HG03378 (cell line): ENCODE data around the gene STK10.
"Not testable (repeated sequence)": the region's sequence is repeated elsewhere in the genome, so short reads cannot be mapped to it uniquely, and the experiment has no call there.

ENCODE experiments used
- ATAC-seq: cut with Tn5 transposase; IDR thresholded peaks from one replicate; pipeline ENCODE4 v1.9.1; 2021; ENCODE audit warnings: mild to moderate bottlenecking, moderate library complexity; ENCODE audit not compliant: unreplicated experiment

STK10 gene

DNA sequence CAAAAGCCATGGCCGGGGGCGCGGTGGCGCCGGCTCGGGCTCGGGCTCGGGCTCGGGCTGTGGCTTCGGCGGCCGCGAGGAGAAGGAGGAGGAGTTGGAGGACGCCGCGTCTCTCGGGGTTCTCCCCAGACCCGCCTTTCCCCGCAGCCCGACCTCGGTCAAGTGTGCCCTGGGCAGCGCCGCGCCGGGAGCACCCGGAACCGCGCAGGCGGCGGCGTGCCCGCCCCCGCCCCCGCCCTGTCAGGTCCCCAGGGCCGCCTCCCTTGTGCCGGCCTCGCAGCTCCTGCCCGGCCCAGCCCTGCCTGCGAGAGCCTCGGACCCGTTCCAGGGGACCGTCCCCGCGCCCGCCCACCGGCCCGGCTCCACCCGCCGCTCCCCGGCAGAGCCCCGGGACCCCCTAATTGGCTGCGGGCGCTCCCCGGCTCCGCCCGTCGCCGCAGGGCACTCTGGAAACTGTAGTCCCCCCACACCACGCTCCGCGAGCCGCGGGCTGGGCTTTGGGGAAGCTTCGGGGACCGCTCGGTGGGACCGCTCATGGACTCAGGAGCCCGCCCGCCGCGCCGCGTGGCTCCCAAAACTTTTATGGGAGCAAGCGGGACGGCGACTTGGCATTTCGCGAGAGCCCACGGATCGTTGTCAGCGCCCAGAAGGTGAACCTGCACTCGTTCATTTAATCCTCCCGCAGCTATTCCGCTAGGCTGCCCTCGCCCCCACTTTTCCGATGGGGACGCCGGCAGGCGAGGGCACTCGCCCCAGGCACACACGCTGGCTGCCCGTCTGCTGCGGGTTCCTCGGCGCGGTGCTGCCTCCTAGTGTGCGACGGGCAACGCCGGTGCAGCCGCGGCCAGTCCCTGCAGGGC is at the start of gene STK10:
TSS of gene STK10 (minus strand) at position 192 of the 860 bp plus-strand sequence. CDS start at position 10, 182 bp downstream.
- ATAC-seq: peak; percentile 65

- ATAC-seq: no peak
These were observed 48.1 kb upstream of the STK10 start for GRCh38 chr5:172235827-172236736.

DNA sequence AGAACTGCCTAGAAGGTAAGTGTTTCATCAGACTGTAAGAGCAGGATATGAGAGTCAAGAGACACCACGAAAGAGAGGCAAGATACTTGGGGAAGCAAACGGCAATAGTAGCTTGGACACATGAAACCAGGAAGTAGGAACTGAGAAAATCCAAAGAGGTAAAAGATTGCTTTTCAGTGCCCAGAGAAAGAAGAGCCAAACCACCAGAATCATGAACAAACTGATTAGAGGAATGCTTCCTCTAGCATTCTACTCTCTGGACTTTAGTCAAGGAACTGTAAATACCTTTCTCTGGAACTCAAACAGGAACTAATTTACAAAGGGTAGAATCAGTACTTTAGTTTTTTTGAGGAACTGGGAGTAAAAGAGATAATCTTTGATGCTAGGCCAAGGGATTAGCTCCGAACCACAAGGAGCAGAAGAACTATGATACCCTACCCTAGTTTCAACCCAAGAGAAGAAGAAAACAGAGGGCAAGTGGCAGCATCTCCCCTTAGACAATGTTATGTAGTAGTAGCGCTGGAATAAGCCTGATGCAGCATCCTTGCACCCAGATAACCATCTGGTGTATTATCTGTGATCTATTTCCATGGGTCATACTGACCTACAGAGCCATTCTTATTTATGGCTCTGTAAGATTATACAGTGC is 47.2 kb upstream of the STK10 start:
- peak; percentile 63 for ATAC-seq

DNA sequence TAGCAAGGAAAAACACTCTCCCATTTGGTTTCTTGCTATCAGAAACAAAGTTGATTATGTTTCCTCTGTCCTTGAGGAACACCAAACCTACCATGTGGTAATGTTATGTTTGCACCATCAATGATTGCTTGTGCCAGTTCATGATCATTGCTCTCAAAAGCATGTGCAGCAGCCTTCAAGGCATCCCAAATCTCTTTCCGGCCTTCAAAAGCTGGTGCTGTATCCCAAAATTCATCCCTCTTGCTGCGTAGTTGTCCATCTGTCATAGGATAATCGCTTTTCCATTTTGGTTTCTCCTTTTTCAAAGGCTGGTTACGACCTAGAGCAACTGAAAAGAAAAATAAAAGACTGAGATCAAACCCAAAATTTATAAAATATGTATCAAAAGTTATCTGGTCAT is 46.0 kb upstream of the STK10 start:
- ATAC-seq: no peak

DNA sequence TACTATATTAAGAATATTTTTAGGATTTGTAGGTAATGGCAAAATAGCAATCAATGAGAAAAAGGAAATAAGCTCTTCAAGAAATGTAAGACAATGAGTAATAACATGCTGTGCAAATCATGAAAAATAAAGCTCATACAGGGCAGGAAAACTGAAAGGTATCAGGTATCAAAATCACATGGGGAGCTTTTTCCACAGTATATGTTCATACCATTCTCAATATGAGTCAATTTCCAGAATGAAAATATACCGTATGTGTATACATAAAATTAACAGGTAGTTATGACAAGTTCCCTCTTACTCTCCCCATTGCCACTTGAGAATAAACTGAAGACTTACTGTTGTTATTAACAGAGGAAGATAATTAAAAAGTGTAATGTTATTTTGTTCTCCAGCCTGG is 41.9 kb upstream of the STK10 start:
- no peak for ATAC-seq

- no peak for ATAC-seq
These were observed 37.0 kb upstream of the STK10 start for GRCh38 chr5:172224996-172225395.

- peak; percentile 77 for ATAC-seq
These were observed 36.2 kb upstream of the STK10 start for GRCh38 chr5:172223901-172224873.

DNA sequence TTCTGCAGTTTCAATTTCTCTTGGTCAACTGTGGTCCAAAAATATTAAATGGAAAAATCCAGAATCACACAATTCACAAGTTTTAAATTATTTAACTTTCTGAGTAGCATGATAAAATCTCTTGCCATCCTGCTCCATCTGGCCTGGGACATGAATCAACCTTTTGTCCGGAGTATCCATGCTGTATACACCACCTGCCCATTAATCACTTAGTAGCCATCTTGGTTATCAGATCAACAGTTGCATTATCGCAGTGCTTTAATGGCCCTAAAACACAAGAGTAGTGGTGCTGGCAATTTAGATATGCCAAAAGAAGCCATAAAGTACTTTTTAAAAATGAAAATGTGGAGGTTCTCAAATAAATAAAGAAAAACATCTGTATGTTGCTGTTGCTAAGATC is 31.3 kb upstream of the STK10 start:
- no peak for ATAC-seq

GRCh38 chr5:172216345-172216744 is 28.3 kb upstream of the STK10 start:
- no peak for ATAC-seq

- no peak for ATAC-seq
These were observed 25.1 kb upstream of the STK10 start for GRCh38 chr5:172213126-172213525.

GRCh38 chr5:172211676-172212075 is 23.7 kb upstream of the STK10 start:
- no peak for ATAC-seq

DNA sequence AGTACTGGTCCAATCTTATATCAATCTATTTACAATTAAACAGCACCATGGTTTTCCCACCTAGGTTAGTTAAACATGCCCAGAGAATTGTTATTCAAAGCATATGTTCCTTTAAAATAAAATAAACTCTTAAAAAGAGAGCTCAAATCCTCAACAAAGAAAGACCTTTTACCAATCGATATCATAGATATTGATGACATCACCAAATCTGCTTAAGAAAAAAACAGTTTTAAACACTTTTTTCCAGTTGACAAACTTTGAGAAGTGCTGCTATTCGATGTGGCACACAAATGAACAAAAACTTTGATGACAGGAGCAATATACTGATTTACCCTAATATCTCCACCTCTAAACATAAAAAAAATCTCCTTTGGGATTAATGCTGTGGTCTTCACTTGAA is 21.7 kb upstream of the STK10 start:
- no peak for ATAC-seq

- ATAC-seq: no peak
These were observed 19.5 kb upstream of the STK10 start for GRCh38 chr5:172207511-172207910.

- ATAC-seq: not testable (repeated sequence)
These were observed 18.0 kb upstream of the STK10 start for GRCh38 chr5:172205984-172206383.

DNA sequence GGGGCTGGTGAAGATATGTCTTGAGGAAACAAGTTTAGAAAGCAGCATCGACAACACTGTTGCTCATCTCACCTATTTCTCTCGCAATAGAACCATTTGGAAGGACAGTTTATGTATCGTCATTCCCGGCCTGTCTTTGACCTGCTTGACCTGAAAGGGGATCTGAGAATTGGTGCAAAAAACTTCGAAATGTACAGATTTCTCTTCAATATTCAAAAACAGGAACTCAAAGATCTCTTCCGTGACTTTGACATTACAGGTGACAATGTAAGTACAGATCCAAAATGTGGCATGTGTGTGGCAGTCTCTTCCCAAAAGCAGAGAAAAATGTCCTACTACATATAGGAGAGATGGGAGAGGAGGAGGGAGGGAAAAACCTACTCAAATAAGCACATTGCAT is 12.5 kb upstream of the STK10 start:
- no peak for ATAC-seq

- no peak for ATAC-seq
These were observed 11.4 kb upstream of the STK10 start for GRCh38 chr5:172199446-172199845.

DNA sequence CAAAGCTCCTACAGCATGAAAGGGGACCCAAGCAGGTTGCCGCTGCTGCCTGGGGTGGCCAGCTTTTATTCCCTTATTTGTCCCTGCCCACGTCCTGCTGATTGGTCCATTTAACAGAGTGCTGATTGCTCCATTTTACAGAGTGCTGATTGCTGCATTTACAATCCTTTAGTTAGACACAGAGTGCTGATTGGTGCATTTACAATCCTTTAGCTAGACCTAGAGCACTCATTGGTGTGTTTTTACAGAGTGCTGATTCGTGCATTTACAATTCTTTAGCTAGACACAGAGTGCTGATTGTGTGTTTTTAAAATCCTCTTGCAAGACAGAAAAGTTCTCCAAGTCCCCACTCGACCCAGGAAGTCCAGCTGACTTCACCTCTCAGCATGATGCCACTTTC is 9.8 kb upstream of the STK10 start:
- not testable (repeated sequence) for ATAC-seq

GRCh38 chr5:172194985-172195774 is 7.2 kb upstream of the STK10 start:
- no peak for ATAC-seq

DNA sequence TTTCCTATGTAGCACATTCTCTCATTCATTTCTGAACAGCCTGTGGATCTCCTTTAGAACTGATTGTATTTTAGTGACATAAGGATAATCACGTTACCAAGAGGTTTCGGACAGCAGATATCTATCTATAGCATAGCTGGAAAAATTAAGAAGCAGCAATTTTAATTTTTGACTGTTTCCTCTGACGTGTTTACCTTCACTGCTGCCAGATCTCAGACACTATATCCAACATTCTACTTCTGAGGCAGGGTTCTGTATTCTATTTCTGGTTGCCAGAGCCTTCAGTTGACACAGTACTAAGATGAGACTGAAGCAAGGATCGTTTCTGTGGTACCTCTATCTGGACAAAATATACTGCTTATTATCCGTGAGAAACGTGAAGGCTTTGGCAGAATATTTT is 5.8 kb upstream of the STK10 start, which contains the start of gene EFCAB9:
TSS of gene EFCAB9 (plus strand) at position 301 of the 400 bp plus-strand sequence. CDS start at position 302, 1 bp downstream.
- no peak for ATAC-seq
